GM08714 (cell line): ENCODE results near the gene ATP6V0D1.

Experiments
- H3K4me3 ChIP-seq: fragments of 200-500 bp; sonication (Bioruptor generic); 2 replicates; pipeline ENCODE4 v1.5.1; 2014; ENCODE audit warnings: mild to moderate bottlenecking, low read length, inconsistent platforms
- ZNF274 ChIP-seq: IDR thresholded peaks from 2 replicates; pipeline ENCODE4 v1.6.1; 2012; ENCODE audit warnings: mild to moderate bottlenecking, low read depth, low read length

ATP6V0D1 gene

DNA sequence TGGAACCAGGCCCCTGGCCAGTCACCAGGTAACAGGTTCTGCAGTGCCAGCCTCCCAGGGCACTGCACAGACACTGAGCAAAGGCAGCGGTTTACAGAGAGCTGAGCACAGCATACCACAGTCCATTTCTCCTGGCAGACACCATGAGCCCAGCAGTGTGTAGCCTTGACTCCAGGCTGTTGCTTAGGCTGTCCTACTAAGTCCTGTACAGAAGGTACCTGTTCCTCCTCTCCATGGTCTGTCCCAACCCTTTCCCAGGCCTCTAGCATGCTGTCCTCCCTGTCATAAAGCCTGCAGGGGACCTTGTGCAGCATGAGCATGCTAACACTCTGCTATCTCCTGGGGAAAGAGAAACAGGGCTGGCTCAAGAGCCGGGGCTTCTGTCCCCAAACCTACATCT, 20.0 kb downstream of the ATP6V0D1 start:
- no peak for TF ChIP-seq ZNF274
- H3K4me3 ChIP-seq: no peak overlapping the region

DNA sequence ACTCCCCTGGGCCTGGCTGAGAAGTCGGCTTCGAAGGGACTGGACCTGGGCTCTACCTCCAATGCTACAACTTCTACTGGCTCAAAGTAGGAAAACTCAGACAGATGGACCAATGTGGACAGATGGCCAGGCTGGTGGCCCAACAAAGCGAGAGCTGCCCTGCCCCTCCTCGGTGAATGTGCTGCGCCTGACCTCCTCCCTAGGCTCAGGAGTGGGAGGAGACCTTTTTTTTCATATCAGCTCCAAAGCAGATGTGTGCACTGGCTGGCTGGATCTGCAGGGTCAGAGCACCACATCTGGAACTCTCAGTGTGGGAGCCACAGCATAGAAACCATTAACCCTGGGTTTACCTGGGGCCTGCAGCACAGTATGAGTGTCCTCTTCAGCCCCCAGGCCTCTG, 20.8 kb downstream of the ATP6V0D1 start:
- no peak for TF ChIP-seq ZNF274

GRCh38 chr16:67459861-67460150, 21.2 kb downstream of the ATP6V0D1 start:
- no peak for TF ChIP-seq ZNF274
- H3K4me3 ChIP-seq: no peak overlapping the region

More for the DNA sequence above, 20.8 kb downstream of the ATP6V0D1 start:
- no peak overlapping the region for H3K4me3 ChIP-seq

GRCh38 chr16:67459066-67459860, 21.7 kb downstream of the ATP6V0D1 start:
- H3K4me3 ChIP-seq: no peak overlapping the region

DNA sequence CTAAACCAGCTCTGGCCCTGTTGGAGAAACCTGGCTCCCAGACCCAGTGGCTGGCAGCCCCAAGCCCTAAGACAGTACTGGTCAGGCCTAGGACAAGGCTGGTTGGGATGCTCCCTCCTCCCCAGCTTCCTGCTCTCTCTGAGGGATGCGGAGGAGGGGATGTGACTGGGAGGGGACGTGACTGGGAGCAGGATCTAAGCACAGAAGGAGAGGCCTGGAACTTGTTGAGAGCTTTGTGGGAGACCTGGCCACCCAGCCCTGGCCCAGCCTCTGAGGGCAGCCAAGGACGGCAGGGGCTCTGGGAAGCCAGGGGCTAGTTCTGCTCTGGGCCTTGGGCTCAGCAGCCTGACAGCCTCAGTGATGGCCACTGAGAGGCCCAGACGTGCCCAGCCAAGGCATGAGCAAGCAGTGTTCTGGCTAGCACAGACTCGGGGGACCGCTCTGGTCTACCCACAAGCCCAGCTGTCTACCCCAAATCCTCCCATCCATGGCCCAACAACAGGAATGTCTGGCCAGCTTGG, 22.8 kb downstream of the ATP6V0D1 start:
- H3K4me3 ChIP-seq: no peak overlapping the region
- TF ChIP-seq ZNF274: no peak

More at GRCh38 chr16:67459066-67459860, 21.7 kb downstream of the ATP6V0D1 start:
- TF ChIP-seq ZNF274: no peak

- no peak overlapping the region for H3K4me3 ChIP-seq
- no peak for TF ChIP-seq ZNF274
Observed at GRCh38 chr16:67457611-67458010, 23.3 kb downstream of the ATP6V0D1 start.

- no peak for TF ChIP-seq ZNF274
- no peak overlapping the region for H3K4me3 ChIP-seq
Observed at GRCh38 chr16:67456391-67457081, 24.4 kb downstream of the ATP6V0D1 start.

GRCh38 chr16:67454852-67455251, 26.1 kb downstream of the ATP6V0D1 start:
- TF ChIP-seq ZNF274: no peak
- H3K4me3 ChIP-seq: no peak overlapping the region

GRCh38 chr16:67454104-67454503, 26.9 kb downstream of the ATP6V0D1 start:
- H3K4me3 ChIP-seq: no peak overlapping the region
- no peak for TF ChIP-seq ZNF274

DNA sequence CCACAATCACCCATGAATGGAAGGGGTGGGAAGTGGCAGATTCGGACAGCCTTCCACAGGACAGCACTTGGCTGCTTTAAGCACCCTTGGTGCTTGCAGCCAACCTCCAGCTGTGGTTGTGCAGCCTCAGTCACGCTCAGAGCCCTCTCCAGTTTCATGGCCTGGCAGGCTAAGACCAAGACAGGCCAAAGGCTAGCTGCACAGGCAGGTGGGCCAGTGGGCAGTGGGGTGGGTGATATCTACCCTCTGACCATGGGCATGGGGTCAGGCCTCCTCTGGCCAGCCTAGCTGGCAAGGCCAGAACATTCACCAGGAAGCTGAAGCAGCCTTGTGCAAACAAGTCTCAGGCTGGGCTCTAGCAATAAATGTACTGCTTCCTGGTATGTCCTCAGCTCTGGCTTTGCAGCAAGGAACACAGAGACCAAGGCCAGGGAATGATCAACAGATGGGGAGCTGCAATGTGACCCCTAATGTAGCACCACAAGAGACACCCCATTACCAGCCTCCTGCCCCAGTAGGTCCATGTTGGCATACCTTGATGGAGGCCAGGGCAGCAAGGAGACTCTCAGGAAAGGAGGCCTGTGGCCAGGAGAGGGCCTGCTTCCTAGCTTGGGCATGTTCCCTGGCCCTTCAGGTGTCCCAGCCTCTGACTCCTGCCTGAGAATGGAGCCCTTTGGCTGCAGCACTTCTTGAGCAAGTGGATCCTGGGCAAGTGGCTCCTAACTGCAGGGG, 29.1 kb downstream of the ATP6V0D1 start:
- no peak overlapping the region for H3K4me3 ChIP-seq
- no peak for TF ChIP-seq ZNF274

- no peak overlapping the region for H3K4me3 ChIP-seq
- TF ChIP-seq ZNF274: no peak
Observed at GRCh38 chr16:67451061-67451703, 29.8 kb downstream of the ATP6V0D1 start.

DNA sequence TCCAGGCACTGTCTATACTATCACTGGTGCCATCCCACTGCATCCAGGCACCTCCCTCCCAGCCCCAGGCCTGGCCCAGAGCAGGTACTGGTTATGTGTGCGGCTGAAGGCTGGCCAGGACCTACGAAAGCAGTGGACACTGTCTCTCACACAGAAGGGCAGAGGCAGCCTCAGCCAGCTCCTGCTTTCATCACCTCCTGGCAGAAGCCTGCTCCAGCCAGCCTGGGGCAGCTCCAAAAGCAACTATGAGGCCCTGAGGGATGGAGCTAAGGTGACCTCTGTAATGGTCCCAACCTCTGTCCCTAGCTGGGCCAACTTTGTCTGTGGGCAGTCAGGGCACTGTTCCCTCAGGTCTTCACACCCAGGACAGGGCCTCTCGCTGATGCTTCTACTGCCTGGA, 31.2 kb downstream of the ATP6V0D1 start:
- TF ChIP-seq ZNF274: no peak

DNA sequence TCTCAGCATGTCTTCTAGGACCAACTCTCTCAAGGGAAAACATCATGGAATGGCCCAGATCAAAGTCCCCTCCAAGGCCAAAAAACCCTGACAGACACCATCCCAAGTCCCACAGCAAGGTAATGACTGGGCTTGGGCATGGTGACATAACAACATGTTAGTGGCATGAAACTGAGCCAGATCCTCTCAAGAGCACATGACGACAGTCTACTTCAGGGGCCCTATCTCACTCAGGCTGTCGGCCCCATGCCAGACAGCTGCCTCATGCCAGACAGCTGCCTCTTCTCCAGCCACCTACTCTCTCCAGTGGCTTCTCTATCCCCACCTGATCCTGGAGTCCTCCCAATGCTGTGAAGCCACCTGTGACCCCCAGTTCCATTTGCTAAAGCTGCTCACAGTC, 31.6 kb downstream of the ATP6V0D1 start:
- no peak for TF ChIP-seq ZNF274
- H3K4me3 ChIP-seq: no peak overlapping the region

More for the DNA sequence above, 31.2 kb downstream of the ATP6V0D1 start:
- no peak overlapping the region for H3K4me3 ChIP-seq

DNA sequence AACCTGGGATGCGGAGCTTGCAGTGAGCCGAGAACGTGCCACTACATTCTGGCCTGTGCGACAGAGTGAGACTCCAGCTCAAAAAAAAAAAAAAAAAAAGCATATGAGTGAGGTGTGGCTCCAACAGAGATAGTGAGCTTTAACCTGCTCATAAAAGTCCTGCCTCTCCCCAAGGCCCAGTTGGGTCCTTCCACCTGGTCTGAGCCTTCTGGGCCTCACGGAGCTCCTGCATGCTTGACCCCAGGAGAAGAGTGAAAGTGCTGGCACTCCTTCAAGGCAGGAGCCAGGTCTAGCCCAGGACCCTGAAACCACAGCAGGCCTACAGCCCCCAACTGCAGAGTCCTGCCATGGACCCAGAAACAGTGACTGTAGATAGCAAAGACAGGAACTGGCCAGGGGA, 32.4 kb downstream of the ATP6V0D1 start:
- TF ChIP-seq ZNF274: no peak
- no peak overlapping the region for H3K4me3 ChIP-seq
